GM19372 (cell line): ENCODE data around the gene ANKUB1.

Experiments
- ATAC-seq: cut with Tn5 transposase; IDR thresholded peaks from one replicate; pipeline ENCODE4 v1.9.1; 2021; ENCODE audit warnings: mild to moderate bottlenecking, low read depth, moderate library complexity; ENCODE audit not compliant: unreplicated experiment

Gene ANKUB1

DNA sequence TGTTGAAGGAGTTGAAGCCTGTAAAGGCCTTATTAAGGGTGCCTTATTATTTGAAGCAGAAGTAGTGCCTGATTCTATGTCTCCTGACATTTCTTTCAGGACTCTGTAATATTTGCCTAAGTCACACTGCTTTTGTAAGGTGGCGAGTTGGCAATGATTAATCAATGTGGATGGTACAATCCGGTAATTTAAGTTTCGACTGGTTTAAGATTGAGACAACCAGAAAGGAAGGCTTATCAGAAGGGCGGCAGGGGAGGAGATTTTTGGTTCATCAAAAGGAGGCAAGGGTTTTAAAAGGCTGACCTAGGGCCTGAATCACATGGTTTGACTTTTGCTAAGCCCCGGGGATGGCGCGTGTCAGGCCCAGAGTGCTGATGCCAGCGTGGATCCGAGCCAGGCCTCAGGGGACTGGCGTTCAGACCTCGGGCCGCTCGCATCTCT lies 19.8 kb upstream of the ANKUB1 start:
- no peak for ATAC-seq

GRCh38 chr3:149810846-149811245 lies 18.5 kb upstream of the ANKUB1 start:
- ATAC-seq = no peak

DNA sequence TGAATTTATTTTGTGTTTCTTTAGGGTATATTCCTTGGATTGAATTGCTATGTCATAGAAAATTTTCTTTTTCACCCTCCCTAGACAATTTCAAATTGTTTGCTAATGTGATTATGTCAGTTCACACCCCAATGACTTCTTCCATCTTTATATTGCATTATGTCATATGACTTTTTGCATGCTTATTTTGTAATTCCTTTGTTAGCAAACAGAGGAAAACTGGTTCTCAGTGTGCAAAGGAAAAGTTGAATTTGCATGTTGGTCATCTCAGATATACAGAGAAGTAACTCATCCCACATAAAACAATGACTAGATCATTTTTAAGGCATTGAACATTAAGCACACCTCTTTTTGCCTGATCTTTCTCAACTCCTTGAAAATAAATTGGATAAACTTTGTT lies 17.3 kb upstream of the ANKUB1 start:
- no peak for ATAC-seq

DNA sequence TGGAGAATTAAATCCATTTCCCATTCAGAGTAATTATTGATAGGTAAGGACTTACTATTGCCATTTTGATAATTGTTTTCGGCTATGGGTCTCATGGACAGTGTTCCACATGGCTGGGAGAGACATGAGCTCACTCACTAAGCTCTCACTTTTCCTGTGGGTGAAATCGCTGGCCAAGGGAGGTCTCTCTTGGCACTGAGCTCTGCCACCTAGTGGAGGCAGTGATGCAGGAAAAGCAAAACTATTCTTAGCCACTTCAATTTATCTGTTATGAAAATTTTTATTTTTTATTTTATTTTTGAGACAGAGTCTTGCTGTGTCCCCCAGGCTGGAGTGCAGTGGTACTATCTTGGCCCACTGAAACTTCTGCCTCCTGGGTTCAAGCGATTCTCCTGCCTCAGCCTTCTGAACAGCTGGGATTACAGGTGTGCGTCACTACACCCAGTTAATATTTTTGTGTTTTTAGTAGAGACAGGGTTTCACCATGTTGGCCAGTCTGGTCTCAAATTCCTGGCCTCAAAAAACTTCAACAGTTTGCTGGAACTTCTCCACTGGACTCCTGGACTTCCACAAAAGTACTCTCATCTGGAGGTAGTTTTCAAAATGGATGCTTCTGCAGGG lies 16.0 kb upstream of the ANKUB1 start:
- ATAC-seq = no peak

DNA sequence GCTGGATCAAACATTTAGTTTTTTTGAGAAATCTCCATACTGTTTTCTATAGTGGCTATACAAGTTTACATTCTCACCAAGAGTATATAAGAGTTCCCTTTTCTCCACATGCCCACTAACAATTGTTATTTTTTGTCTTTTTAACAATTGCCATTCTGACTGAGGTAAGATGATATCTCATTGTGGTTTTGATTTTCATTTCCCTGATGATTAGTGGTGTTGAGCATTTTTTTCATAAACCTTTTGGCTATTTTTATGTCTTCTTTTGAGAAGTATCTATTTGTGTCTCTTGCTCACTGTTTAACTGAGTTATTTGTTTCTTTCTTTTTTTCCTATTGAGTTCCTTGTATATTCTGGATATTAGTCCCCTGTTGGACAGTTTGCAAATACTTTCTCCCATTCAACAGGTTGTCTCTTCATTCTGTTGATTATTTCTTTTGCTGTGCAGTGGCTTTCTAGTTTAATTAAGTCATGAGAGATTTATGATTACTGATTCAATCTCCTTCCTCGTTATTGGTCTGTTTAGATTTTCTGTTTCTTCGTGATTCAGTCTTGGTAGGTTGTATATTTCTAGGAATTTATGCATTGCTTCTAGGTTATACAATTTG lies 13.9 kb upstream of the ANKUB1 start:
- ATAC-seq = no peak

DNA sequence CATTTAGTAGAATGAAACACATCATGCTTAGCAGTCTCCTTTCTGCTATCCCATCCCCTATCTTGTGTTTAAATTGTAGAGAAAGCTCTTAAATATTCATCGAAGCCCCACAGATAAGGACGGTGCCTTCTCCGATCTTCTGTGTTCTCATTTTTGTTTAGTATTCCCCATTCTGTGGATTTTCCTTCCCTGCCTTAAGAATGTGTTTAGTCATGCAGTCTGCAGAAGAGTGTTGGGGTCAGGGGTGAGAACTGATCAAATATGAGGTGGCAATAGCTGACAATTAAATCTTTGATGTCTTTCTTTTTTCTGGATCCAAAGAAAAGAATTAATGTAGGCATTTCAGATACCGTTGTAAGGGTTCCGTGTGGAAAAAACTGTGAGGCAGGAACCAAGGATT lies 9.3 kb upstream of the ANKUB1 start:
- no peak for ATAC-seq

GRCh38 chr3:149801195-149801594 lies 8.8 kb upstream of the ANKUB1 start:
- no peak for ATAC-seq

DNA sequence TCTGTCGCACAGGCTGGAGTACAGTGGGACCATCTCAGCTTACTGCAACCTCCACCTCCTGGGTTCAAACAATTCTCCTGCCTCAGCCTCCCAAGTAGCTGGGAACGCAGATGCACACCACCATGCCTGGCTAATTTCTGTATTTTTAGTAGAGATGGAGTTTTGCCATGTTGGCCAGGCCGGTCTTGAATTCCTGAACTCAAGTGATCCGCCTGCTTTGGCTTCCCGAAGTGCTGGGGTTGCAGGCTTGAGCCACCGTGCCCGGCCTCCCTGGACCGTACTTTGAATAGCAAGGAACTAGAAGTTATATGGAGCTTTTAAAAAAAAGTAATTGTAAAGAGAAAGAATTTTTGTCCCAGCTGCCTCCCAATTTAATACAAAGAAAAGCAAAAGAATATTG lies 8.3 kb upstream of the ANKUB1 start:
- ATAC-seq = no peak

- no peak for ATAC-seq
Observed at GRCh38 chr3:149796026-149796425, 3.7 kb upstream of the ANKUB1 start.

DNA sequence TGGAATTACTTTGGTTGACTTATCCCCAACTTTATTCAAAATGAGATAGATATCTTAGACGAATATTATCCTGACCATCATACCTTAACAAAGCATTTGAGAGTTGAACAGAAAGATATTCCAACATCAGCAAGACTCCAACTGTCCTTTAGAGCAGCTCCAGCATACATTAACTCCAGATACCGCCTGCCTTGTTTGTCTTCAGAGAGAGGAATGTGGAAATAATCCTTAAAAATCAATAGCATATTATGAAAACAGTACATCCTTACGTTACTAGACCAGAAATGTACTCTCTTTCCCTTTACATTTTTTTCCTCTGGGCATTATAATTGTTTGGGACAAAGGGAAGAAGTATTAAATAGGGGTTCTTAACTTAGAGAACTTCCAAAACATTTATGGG lies 1.7 kb downstream of the ANKUB1 start:
- no peak for ATAC-seq

DNA sequence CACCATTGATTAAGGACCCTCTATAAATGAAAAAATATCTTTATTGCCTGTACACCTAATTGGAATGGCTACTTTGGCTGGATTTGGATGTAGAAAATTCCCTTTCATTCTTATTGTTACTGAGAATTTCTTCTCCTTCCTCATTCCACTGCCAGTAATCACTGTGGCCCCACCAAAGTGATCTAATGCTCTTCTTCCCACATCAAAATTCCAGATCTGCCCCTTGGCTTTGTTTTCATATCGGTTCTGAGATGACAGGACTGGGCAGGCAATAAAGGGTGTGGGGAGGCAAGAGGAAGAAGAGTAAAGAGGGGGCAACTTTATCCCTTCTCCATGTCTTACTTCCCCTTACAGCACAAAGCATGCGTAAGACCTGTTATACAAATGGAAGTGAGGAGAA lies 2.1 kb downstream of the ANKUB1 start:
- no peak for ATAC-seq

- no peak for ATAC-seq
Observed at GRCh38 chr3:149784064-149784704, 8.2 kb downstream of the ANKUB1 start.

DNA sequence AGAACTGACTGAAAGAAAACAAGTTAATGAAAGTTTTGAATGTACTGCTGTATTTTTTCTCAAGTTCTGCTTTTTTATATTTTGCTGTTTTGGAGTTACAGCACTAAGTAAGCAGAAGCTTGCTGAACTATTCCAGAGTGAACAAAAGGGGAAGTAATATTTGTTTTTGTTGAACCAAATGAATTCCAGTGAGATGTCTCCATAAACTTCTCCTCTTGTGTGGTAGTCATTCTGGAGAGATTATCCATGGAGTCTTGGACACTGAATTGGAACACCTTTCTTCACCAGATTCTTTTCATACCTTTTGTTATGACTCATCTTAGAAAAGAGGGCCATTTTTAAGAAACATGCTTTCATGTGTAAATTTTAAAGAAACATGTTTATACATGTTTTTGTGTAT lies 8.8 kb downstream of the ANKUB1 start:
- ATAC-seq = no peak

- ATAC-seq = no peak
Observed at GRCh38 chr3:149781741-149782140, 10.6 kb downstream of the ANKUB1 start.

DNA sequence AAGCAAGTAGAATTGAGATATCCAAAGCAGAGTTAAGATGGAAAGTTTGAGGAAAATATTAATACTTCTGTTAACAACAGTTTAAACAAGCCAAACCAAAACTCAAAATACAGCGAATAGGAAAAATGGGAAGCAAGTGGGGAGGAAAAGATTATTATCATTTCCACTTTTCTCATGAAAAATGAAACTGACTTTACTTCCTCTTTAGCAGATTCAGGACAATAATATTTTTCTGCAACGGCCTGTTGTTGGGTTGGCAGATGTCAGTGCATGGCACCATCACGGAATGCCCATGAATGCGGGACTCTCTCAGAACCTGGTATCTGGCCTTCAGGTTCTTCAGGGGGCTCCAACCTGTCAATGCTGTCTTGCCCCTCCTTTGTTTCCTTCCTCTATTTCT lies 11.1 kb downstream of the ANKUB1 start:
- ATAC-seq = no peak

DNA sequence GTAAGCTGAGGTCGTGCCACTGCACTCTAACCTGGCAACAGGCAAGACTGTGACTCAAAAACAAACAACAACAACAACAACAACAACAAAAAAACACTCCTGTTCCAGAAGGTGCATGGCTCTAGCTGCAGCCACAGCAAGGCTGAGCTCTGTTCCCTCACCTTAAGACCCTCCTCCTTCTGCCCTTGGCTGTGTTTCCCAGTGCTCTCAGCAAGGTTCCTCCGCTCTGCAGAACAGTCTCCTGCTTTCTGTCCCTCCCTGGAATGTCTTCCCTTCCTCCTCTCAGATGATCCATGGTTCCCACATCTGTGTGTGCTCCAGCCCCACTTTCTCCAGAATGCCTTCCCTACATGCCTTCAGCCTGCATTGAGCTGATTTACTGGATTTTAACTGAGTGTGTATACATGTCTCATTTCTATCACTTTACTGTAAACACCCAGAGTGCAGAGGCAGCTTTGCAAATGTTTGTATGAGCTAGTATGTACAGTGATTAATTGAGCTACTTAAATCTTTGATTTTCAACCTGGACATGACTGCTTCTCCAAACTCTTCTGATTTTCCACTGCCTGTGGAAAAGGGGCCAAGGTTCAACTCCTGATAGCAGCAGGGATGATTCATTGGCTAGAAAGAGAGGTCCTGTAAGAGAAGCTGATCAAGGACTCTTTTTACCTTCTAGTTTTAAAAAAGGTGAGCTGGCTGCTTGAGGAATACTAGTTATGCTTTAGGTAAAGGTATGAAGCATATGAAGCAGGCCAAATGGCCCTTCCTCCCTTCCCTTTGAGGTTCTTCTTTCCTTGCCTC lies 14.7 kb downstream of the ANKUB1 start:
- ATAC-seq = no peak

DNA sequence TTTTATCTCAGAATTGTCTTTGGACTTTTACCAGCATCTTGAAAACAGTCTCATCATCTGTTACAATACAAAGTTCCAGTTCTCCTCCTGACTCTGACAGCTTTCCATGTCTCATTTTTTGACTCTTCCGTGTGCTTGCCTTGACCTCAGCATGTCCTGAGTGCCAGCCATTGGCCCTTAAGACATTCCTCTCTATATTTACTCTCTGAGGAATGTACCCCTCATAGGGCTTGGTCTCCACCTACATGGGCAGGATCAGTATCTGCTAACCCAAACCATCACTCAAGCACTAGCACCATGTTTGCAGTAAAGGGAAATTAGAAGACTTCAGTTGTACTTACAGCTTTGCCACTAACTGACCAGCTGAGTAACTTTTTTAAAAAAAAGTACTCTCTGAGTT lies 16.2 kb downstream of the ANKUB1 start:
- no peak for ATAC-seq

GRCh38 chr3:149772861-149773260 lies 19.5 kb downstream of the ANKUB1 start:
- ATAC-seq = no peak

GRCh38 chr3:149771652-149772271 lies 20.6 kb downstream of the ANKUB1 start:
- no peak for ATAC-seq

GRCh38 chr3:149770246-149770645 lies 22.1 kb downstream of the ANKUB1 start:
- no peak for ATAC-seq

- ATAC-seq = no peak
Observed at GRCh38 chr3:149768704-149769103, 23.6 kb downstream of the ANKUB1 start.
